Right ventricle myocardium inferior (tissue), 1 donor: ENCODE measurements around the gene SLC17A2. TPM values are rescaled to one million over a fixed set of nuclear protein-coding genes. Genes with fewer than 3 reads are reported as not detected.

Experiments used
- ATAC-seq: fragments of 200-7000 bp; cut with Tn5 transposase; one replicate; pipeline ENCODE4 v1.9.1; 2020; ENCODE audit warnings: mild to moderate bottlenecking, moderate library complexity
- DNase-seq: peaks from one replicate; pipeline ENCODE4 v3.0.0; 2021; ENCODE audit errors: missing footprints
- intact Hi-C: fragments of 100-400 bp; cut with DNase I; formaldehyde crosslinking; loops from one replicate; pipeline ENCODE4 v1.11.0; 2022
- total RNA-seq: library from RNA; stranded (reverse); fragmentation: NEBNext Ultra II Directional; extraction: Animal tissue kit (Norgen Biotek cat#: 25700); gene quantifications from one replicate; pipeline ENCODE4 v1.2.1, GENCODE V29; 2021
- donor health status: DM: no; HTN: yes; CAD: no; lungs with severe emphysema.

SLC17A2 gene
- total RNA-seq, 1 donor from 2014 or later: not detected

DNA sequence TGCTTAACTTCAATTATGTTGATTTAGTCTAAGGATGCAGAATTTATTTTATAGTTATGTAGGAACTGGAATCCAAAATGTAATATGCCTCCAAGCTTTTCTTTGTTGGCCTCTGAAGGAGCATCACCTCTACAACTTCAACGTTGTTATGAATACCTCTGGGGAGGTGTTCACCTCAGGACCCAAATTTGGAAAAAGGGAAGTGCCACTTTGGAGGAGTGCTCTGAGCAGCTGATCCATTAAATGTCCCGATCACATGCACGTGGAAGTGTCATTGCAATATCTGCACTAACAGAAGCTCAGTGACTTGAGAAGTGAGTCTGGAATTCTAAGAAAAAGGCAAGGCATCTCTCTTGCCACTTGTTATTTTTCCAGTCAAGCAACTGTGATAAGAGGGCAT is 34.2 kb downstream of the SLC17A2 start:
- ATAC-seq: no peak
- intact Hi-C loops: no loop called here
- no peak for DNase-seq

DNA sequence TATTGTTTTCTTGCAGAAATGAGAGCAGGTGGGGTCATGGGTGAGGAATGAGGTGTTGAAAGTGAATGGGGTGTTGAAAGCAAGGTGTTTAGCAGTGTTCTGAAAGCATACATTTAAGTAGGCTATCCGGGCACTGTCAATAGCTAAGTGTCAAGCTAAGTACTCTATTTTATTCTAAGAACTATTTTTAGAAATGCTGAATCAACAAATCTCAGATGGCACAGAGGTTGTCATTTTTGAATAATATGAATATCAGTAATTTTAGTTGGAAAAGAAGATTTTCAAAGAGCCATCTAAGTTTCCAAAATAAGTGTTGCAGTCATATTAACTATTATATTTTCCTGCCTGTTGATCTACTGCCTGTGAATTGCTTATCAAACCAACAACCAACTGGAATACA is 34.7 kb downstream of the SLC17A2 start:
- intact Hi-C loops: no loop called here
- DNase-seq (no peak), ATAC-seq (no peak)

DNA sequence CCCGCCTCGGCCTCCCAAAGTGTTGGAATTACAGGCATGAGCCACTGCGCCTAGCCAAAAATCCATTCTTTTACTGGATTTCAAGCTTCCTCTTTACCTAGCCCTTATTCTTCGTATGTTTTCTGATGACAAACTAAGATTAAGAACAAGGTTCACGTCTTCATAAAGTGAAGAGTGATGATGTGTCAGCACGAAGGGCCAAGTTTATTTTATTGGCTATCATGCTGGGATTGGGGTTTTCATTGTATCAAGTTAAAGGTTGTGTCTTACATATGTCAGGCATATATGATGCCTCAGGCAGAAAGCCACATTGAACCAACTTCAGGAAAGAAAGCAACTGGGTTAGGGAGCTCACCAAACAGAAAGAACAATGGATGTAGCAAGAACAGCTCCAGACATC is 36.7 kb downstream of the SLC17A2 start:
- ATAC-seq (no peak), DNase-seq (no peak)
- intact Hi-C loops: no loop called here

DNA sequence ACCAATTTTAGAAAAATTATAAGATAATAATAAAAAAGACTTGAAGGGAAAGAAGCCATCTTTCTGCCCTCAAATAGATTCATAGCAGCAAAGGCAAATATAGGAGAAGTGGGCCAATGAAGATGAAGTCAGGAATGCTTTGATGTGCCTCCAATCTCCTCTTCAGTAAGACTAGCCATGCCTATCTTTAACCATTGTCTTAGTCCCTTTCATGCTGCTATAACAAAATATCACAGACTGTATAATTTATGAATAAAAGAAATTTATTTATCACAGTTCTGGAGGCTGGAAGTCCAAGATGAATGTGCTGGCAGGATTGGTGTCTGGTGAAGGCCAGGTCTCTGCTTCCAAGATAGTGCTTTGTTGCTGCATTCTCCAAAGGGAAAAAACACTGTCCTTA is 37.6 kb downstream of the SLC17A2 start:
- DNase-seq (no peak), ATAC-seq (no peak)
- intact Hi-C loops: no loop called here

DNA sequence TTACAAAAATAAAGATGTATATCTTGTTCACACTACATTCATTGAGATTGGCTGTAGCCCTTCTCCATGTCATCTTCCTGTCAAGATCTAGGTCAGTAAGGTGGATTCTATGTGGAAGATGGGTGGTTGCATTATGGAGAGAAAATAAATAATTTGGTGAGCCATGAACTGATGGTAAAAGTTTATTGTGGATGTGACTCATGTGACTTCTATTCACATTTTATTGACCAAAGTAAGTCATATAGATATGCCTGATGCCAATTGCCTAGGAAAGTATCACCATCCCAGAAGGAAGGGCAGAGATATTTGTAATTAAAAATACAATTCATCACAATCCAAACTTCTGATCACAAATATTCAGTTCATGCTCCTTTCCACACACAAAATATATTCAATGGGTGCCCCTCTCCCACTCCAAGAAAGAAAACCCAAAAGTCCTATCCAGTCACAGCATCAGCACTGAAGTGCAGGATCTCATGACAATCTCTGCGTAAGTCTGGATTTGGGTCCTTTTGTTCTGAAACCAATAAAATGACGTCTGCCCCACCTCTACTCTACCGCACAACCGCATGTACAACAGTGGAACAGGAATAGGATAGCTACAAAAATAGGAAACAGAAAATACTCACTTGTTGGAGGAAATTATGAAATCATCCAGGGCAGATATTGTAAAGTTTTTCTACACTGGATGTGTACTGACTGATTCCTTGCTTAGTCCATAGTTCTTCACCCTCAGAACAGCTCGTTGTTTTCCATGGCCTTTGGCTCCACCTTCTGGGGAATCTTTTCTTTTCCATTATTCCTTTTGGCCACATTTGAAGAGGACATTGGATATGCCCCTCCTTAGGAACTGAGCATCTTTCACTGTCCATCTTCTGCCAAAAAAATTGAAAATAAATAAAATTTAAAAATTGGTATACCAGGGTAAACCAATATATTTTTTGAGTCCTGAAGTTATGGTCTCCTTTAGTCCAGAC is 40.3 kb downstream of the SLC17A2 start:
- ATAC-seq (no peak), DNase-seq (no peak)
- intact Hi-C loops: no loop called here

DNA sequence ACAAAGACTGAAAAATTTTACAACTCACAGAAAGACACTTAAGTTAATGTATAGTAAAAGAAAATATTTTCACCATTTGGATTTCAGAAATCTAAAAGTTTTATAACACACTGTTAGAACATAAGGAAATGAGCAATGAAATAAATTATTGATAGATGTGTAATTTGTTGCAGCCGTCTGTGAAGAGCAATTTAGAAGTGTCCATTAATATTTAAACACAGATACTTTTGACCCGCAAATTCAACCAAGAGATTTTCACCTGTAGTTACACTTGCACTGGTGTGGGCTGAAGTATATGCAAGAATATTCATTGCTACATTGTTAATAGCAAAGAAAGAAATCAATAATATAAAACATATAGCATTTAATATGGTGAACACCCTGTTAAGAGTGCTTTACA is 41.9 kb downstream of the SLC17A2 start:
- DNase-seq (no peak), ATAC-seq (no peak)
- intact Hi-C loops: no loop called here

DNA sequence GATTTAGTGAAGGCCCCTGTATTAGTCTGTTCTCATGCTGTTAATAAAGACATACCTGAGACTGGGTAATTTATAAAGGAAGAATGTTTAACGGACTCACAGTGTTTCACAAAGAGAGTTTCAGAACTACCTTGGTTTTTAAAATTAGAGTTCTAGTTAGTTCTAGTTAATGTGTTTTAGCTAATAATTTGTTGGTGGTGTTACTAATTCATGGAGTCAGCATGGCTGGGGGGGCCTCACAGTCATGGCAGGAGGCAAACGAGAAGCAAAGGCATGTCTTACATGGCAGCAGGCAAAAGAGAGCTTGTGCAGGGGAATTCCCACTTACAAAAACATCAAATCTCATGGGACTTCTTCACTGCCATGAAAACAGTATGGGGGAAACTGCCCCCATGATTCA is 44.4 kb downstream of the SLC17A2 start:
- intact Hi-C loops: no loop called here
- ATAC-seq (no peak), DNase-seq (no peak)

DNA sequence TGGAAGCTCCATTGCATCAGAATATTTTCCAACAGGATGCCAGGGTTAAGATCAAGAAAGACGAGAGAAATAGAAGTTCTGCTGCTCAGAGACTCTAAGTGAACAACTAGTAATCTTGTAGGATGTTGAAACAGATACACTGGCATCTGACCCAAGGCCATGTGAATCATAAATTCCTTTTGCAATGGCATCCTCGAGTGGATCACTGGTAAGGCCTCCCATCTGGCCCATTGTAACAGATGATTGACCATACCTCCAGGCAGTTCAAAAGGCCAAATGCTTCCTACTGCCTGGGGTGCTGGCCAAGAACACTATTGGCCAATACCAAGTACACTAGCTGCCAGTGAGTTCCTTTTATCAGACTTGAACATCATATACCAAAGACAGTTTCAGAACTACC is 46.5 kb downstream of the SLC17A2 start:
- ATAC-seq: no peak
- DNase-seq: no peak
- intact Hi-C loops: no loop called here

DNA sequence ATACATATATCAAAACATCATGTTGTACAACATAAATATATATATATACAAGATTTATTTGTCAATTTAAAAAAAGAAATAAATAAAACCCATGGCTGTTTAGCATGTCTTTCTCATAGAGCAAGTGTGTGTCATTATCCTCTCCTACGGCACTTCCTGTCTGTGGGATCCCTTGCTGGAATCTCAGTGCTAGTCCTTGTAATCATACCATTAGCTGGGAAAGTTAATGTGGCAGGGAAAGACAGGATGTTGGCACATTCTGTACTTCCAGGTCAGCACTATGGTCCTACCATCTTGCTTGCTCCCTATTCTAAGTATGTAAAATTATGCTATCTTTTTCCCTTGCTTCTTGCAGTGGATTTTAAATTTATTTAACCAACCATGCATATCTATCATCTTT is 47.0 kb downstream of the SLC17A2 start:
- intact Hi-C loops: no loop called here
- DNase-seq (no peak), ATAC-seq (no peak)

DNA sequence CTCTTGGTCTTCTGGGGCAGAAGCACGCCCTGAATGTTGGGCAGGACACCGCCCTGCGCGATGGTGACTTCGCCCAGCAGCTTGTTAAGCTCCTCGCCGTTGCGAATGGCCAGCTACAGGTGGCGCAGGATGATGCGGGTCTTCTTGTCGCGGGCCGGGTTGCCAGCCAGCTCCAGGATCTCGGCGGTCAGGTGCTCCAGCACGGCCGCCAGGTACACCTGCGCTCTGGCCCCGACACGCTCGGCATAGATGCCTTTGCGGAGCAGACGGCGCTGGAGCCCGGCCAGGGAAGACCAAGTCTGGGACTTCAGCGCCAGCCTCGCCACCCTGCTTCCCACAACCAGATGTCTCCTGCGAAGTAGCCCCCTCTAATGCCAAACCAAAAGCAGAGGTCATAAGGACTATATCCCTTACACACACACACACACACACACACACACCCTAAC is 48.4 kb downstream of the SLC17A2 start:
- peak; percentile 70 for DNase-seq
- intact Hi-C loops: no loop called here
- ATAC-seq: no peak

DNA sequence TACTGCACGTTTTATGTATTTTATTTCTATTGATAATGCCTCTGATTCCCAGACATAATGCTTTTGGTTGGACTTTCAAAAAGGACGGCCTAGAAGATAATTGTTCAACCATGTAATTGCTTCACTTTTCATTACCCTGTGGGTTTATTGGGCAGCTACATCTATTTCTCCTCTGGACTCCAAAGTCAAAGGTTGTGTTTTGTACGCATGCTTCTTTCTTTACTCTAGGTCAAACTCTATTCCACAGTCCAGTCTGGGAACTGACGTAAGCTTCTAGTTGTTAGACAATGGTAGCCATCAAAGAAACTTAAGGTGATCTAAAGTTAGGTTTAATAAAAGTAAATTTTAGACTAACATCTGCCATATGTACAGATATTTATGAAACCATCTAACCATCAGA is 49.9 kb downstream of the SLC17A2 start:
- DNase-seq (no peak), ATAC-seq (no peak)

DNA sequence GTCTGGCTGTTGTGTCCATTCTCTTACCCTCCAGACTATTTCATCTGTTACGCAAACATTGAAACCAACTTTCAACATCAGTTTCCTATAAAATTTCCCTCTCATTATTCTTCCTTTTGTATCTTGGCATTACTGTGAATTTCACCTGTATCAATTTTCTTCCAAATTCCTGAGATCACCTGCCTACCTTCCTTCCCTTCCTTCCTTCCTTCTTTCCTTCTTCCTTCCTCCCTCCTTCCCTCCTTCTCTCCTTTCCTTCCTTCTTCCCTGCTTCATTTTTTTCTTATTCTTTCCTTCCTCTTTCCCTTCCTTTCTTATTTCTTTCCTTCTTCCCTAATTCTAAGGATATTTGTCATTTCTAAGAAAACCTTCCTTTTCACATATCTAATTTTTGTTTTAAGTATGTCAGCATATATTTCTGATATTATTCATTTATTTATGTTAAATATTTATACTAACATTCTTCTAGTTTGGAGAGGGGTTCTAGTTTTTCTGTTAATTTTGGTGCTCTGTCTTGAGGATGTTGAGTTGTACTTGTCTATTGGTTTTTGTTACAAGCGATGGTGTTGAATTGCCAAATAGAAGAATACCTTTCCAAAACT is 51.7 kb downstream of the SLC17A2 start:
- ATAC-seq (no peak), DNase-seq (no peak)
- intact Hi-C loops: no loop called here

More for the DNA sequence above, 49.9 kb downstream of the SLC17A2 start:
- intact Hi-C loops: no loop called here

DNA sequence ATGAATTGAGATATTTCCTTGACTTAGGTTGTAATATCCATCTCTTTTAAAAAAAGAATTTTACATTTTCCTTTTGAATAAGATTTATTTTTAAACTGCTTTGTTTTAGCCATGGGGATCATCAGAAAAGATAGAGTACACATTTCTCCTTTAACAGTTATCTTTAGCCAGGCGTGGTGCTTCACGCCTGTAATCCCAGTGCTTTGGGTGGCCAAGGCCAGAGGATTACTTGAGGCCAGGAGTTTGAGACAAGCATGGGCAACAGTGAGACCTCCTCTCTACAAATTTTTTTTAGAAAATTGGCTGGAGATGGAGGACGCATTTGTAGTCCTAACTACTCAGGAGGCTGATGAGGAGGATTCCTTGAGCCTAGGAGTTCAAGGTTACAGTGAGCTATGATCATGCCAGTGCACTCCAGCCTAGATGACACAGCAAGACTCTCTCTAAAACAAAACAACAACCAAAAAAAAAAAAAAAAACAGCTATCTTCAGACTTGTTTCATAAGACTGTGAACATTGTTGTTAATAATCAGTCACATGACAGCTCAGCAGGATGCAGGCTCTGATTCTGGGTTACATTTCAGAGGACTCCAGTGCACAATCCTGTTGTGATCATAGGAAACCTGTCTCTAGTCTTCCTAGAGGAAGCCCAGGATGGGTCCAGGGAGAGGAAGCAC is 54.4 kb downstream of the SLC17A2 start:
- DNase-seq (no peak), ATAC-seq (no peak)
- intact Hi-C loops: no loop called here

DNA sequence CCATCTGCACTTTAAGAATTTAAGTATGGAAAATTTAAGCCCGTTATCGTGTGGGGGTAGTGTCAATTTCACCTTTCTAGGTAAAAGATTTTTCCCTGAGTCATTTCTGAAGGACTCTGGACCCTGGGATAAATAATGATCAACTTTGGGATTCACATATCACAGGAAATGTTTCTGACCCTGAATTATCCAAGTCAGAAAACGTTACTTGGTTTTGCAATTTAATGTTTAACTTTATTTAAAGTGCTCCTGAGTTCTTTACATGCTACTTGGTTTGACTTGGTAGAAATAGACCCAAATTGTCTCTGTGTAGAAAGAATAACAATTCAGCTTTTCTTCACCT is 55.0 kb downstream of the SLC17A2 start:
- ATAC-seq: no peak
- intact Hi-C loops: no loop called here
- DNase-seq: no peak

DNA sequence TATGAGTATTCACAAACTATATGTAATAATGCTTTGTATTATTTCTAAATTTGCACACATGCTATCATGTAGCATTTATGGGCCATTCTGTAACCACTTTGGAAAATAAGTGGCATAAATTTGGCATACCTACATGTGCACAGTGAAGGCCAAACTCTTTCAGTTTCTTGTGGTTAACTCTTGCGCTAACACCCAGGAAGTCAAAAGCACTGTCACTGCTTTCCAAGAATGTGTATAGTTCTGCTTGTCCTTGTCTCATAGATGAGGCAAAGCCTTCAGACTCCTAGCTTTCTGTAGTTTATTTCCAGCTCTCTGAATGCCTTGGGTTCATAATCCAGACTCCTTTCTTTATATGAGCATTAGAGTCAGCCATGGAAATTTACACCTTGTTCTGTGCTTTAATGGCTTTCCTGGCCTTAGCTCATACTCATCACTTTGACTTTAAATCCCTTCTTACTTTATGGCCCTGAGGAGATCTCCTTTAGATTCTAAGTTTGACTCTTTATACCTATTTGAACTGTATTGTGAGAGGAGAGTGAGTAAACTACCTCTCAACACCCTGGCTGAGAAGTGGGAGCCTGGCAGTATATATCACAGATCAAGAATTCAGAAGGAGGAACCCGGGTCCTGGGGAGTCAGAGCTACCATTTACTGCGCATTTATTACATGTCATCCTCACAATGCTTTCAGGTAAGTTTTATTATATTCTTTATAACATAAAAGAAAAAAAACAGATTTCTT is 55.5 kb downstream of the SLC17A2 start:
- intact Hi-C loops: no loop called here
- DNase-seq (no peak), ATAC-seq (no peak)

DNA sequence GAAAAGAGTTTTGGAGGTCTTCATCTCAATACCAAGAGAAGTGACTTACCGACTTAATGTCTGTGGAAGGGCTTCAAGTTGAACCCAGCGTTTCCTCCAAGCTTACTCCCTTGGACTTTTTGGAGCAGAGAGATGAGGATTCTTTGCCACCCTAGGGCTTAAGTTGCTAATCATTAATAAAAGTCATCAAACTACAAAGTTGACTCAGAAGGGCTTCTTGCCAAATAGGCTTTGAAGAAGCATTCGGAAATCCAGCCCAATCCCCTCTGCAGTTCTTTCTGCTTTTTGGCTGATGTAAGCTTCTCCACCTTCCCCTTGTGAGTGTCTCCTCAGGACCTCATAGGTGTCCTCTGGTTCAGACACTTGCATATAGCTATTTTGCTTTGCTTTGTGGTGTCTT is 56.4 kb downstream of the SLC17A2 start, which contains the start of gene SLC17A3:
Gene SLC17A3, minus strand, starts transcription at position 126 of the 400 bp plus-strand sequence. CDS start 5,856 bp downstream, outside the sequence.
- no peak for DNase-seq
- no peak for ATAC-seq
- intact Hi-C loops: no loop called here

DNA sequence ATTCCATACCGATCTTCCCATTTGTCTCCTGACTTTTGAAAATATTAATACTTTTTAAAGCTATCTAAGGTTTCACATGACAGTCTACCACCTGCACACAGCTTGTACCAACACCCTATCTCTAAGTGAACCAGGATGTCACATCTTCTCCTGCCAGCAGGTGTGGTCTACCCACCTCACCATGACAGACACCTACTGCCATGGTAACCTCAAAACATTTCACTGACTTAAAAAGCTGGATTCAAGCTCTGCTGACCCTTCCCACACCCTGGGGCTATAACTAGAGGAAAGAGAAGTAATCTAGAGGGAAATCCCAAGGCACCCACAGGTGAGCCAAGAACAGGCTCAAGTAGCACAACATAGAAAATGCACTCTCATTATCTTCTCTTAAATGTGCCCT is 57.7 kb downstream of the SLC17A2 start:
- intact Hi-C loops: no loop called here
- DNase-seq (no peak), ATAC-seq (no peak)

DNA sequence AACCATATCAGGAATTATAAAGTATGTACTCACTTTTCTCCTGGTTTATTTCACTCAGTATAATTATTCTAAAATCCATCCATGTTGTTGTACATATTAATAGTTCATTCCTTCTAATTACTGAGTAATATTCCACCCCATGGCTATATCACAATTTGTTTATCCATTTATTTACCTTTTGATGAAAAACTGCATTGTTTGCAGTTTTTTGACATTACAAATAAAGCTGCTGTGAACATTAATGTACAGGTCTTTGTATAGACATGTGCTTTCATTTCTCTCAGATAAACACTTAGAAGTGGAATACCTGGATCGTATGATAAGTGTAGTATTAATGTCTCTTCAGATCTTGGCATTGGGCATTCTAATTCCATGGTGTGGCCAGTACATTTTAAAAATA is 60.7 kb downstream of the SLC17A2 start:
- ATAC-seq (no peak), DNase-seq (no peak)
- intact Hi-C loops: no loop called here
